Measurements from ENCODE around the gene KRT33A. TPM values are rescaled to one million over a fixed set of nuclear protein-coding genes. Genes with fewer than 3 reads are reported as not detected.
"Not testable (repeated sequence)": the region's sequence is repeated elsewhere in the genome, so short reads cannot be mapped to it uniquely, and the experiment has no call there.

KRT33A gene
- total RNA-seq, 1 donor from 2014 or later = not detected

DNA sequence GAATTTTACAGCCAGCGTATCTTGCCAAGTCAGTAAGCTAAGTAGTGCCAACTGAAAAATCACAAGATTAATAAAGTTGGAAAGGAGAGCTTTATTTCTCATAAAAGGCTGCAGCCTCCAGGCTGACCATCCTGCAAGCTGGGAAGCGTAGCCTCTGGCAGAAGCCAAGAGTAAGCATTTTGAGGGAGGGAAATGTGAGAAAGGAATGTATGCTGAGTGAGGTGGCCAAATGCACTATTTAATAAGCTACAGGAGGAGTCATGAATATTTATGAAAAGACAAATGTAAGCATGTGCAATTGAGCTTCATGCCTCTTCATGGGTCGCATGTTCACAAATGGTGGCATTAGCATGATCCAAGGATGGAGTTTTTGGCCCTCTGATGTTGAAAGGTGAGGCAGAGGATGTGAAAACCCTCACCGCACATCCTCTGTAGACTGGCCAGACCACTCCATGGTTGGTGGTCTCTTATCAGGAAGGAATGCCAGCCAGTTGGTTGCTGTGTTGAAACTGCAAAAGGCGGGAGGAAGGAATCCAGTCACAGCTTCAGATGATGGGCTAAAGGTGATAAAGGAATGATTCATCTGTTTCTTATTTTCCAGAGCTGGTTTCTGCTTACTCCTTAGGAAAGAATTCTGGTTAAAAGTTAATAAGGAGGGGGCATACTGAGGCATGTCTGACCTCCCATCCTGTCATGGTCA lies 9.8 kb upstream of the KRT33A start:
- H3K9me3 ChIP-seq (replicated peaks) = peaks cover 18% of the 10 kb centered on the region
- no peak overlapping the region for H3K27ac ChIP-seq (replicated peaks)
- intact Hi-C loops (cut with micrococcal nuclease) = no loop called here
- peaks cover 72% of the 10 kb centered on the region for H3K27me3 ChIP-seq (ENCODE audit: low read depth)
- no peaks in the 10 kb centered on the region for H3K4me1 ChIP-seq
- TF ChIP-seq, protein P1, sequence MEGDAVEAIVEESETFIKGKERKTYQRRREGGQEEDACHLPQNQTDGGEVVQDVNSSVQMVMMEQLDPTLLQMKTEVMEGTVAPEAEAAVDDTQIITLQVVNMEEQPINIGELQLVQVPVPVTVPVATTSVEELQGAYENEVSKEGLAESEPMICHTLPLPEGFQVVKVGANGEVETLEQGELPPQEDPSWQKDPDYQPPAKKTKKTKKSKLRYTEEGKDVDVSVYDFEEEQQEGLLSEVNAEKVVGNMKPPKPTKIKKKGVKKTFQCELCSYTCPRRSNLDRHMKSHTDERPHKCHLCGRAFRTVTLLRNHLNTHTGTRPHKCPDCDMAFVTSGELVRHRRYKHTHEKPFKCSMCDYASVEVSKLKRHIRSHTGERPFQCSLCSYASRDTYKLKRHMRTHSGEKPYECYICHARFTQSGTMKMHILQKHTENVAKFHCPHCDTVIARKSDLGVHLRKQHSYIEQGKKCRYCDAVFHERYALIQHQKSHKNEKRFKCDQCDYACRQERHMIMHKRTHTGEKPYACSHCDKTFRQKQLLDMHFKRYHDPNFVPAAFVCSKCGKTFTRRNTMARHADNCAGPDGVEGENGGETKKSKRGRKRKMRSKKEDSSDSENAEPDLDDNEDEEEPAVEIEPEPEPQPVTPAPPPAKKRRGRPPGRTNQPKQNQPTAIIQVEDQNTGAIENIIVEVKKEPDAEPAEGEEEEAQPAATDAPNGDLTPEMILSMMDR (IDR thresholded peaks at IDR 0.05; ENCODE audit: borderline replicate concordance) = no peak
- H3K36me3 ChIP-seq = no peaks in the 10 kb centered on the region
- no peak for DNase-seq
- no peak overlapping the region for H3K4me3 ChIP-seq

DNA sequence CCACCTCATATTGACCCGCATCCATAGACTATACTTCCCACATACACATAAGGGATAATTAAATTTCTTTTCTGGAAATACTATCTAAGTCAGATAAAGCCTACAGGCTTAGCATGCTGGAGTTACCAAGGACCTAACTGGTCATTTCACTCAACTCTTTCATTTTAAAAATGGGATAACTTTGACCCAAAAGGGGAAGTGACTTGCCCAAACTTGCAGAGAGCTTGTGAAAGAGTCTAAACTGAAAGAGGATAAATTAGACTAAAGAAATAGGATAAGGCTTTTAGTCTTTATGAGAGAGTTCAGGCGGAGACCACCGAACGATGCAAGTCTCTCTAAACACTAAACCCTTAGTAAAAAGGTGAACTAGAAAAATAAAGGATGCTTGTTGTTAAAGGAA lies 3.9 kb upstream of the KRT33A start:
- intact Hi-C loops (cut with micrococcal nuclease) = no loop called here
- TF ChIP-seq, protein P1 (IDR thresholded peaks at IDR 0.05; ENCODE audit: borderline replicate concordance) = no peak
- Histone ChIP-seq H3K4me3 (no peak overlapping the region), H3K27ac (replicated peaks) (no peak overlapping the region), H3K4me1 (no peaks in the 10 kb centered on the region), H3K36me3 (no peaks in the 10 kb centered on the region), H3K27me3 (ENCODE audit: low read depth) (peaks cover 68% of the 10 kb centered on the region), H3K9me3 (replicated peaks) (peaks cover 13% of the 10 kb centered on the region)
- DNase-seq = no peak

DNA sequence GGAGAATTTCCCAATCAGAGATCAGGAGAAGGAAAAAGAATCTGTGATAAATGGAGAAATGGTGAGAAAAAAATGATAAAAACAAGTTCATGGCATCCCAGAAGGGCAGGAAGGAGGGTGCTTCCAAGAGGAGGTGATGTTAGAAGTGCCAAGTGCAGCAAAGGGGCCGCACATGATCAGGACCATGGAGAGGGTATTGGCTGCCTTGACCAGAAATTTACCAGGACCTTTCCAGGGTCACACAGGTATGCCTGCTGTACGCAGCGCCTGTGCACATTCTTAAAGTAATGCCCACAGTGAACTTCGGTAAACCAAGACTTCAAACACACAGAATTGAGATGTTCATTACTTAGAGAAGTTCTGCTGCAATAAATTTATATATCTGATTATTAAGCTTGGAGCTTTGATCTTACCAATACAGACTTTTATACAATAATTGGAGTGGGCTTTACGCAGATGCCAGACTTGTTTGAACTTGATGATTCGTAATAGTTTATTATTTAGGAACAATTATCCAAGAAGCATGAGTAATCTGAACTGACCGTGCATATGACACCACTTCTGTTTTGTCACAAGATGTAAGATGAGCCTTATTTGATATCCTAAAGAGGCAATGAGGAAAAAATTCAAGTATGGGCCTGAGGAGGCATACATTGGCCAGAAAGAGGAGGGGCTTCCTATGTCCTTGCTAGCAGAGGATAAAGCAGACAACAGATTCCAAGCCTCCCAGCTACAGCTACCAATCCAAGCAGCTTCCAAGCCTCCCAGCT lies 2.2 kb upstream of the KRT33A start:
- no peaks in the 10 kb centered on the region for H3K36me3 ChIP-seq
- H3K4me1 ChIP-seq = no peaks in the 10 kb centered on the region
- intact Hi-C loops (cut with micrococcal nuclease) = no loop called here
- no peak for DNase-seq
- peaks cover 13% of the 10 kb centered on the region for H3K9me3 ChIP-seq (replicated peaks)
- H3K27ac ChIP-seq (replicated peaks) = no peak overlapping the region
- H3K27me3 ChIP-seq (ENCODE audit: low read depth) = peaks cover 54% of the 10 kb centered on the region
- H3K4me3 ChIP-seq = no peak overlapping the region
- TF ChIP-seq, protein P1 (IDR thresholded peaks at IDR 0.05; ENCODE audit: borderline replicate concordance) = no peak

DNA sequence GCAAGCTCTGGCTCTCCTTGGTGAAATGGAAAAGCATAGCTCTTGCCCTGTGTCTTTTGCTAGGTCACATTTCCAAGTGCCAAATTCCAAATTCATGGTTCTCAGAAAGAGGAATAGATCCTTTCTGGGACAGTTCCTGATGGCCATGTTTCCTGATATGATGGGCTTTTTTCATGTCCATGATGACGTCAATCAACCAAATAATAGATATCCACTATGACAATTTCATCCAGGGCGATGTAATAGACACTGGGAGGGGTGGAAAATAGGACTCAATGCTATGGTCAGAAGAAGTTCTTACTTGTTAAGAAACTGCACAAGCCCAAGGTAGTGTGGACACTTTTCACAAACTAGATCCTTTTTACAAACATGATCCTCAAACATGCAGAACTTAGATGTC lies 549 bp upstream of the KRT33A start:
- Histone ChIP-seq H3K27ac (replicated peaks) (no peak overlapping the region), H3K4me1 (no peaks in the 10 kb centered on the region), H3K9me3 (replicated peaks) (peaks cover 4% of the 10 kb centered on the region), H3K36me3 (no peaks in the 10 kb centered on the region), H3K4me3 (no peak overlapping the region), H3K27me3 (ENCODE audit: low read depth) (peaks cover 41% of the 10 kb centered on the region)
- TF ChIP-seq, protein P1 (IDR thresholded peaks at IDR 0.05; ENCODE audit: borderline replicate concordance) = no peak
- DNase-seq = no peak
- intact Hi-C loops (cut with micrococcal nuclease) = no loop called here

DNA sequence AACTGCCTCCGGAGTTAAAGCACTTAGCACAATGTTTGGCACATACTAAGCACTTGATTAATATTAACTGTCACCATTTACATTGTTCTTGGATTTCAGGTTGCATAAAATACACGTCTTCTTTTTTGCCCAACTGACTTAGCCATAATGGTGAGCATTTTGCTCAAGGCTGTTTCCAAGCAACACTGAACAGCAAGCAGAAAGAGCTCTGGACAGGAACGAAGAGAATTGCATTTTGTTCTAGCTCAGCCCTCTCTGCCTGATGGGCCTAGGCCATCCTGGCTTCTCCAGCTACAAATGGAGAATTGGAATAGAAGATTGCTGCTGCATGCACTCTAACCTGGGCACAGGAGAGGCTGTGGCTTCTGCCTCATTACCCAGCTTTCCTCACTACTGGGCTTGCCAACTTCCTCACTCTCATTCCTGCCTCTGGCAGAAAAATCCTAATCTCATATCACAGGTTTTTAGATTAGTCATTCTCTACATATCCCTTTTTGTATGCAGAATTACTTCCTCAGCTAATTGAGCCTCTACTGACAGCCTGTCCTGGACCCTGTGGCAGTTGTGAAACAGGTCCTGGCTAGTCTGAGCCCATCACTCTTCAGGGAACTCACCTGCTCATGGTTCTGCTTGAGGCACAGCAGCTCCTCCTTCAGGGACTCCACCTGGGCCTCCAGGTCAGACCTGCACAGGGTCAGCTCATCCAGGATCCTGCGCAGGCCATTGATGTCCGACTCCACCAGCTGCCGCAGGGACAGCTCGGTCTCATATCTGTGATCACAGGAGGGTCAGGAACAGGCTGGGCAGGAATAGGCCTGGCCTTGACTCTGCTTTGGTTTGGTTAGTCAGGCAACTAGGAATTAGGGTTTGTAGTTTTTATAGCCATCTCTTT lies 2.5 kb downstream of the KRT33A start:
- Histone ChIP-seq H3K27ac (replicated peaks) (no peak overlapping the region), H3K4me3 (no peak overlapping the region), H3K4me1 (no peaks in the 10 kb centered on the region), H3K36me3 (no peaks in the 10 kb centered on the region), H3K27me3 (ENCODE audit: low read depth) (peaks cover 41% of the 10 kb centered on the region), H3K9me3 (replicated peaks) (peaks cover 1% of the 10 kb centered on the region)
- DNase-seq = no peak
- TF ChIP-seq, protein P1 (IDR thresholded peaks at IDR 0.05; ENCODE audit: borderline replicate concordance) = no peak
- intact Hi-C loops (cut with micrococcal nuclease) = no loop called here

DNA sequence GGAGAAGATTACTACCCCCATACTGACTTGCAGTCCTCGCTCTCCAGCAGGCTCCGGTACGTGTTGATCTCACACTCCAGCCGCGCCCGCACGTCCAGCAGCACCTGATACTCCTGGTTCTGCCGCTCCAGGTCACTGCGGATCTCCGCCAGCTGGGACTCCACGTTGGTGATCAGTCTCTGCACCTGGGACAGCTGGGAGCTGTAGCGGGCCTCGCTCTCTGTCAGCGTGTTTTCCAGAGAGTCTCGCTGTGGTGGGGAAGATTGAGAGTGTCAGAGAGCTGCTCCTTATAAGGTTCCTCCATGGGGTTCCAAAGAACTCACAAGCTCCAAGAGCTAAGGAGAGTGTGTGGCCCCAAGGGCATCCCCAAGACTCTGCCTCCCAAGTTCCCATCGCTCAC lies 4.2 kb downstream of the KRT33A start:
- H3K4me1 ChIP-seq; intact Hi-C loops (cut with micrococcal nuclease); H3K4me3 ChIP-seq; H3K27ac ChIP-seq (replicated peaks); H3K36me3 ChIP-seq; DNase-seq: not testable (repeated sequence)
- peaks cover 18% of the 10 kb centered on the region for H3K9me3 ChIP-seq (replicated peaks)
- H3K27me3 ChIP-seq (ENCODE audit: low read depth) = peaks cover 39% of the 10 kb centered on the region

Data from left ventricle myocardium inferior (tissue), 1 donor.